ENCODE data around the gene SPAG9.

DNA sequence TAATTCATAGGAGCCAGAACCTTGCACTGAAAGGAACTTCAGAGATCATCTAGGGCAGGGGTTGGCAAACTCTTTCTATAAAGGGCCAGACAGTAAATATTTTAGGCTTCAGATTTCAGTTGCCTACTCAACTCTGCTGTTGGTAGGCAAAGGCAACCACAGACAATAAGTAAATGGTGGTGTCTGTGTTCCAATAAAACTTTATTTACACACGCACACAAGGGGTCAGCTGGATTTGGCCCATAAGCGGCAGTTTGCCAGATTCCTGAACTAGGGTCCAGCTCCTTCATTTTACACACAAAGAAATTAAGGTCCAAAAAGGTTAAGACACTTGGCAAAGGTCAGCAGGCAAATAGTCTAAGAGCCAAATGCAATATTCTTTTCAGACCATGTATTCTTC is 107.3 kb downstream of the SPAG9 start:
- TF ChIP-seq POLR2A (IDR thresholded peaks at IDR 0.05) = no peak
- TF ChIP-seq, protein P1, sequence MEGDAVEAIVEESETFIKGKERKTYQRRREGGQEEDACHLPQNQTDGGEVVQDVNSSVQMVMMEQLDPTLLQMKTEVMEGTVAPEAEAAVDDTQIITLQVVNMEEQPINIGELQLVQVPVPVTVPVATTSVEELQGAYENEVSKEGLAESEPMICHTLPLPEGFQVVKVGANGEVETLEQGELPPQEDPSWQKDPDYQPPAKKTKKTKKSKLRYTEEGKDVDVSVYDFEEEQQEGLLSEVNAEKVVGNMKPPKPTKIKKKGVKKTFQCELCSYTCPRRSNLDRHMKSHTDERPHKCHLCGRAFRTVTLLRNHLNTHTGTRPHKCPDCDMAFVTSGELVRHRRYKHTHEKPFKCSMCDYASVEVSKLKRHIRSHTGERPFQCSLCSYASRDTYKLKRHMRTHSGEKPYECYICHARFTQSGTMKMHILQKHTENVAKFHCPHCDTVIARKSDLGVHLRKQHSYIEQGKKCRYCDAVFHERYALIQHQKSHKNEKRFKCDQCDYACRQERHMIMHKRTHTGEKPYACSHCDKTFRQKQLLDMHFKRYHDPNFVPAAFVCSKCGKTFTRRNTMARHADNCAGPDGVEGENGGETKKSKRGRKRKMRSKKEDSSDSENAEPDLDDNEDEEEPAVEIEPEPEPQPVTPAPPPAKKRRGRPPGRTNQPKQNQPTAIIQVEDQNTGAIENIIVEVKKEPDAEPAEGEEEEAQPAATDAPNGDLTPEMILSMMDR (IDR thresholded peaks at IDR 0.05) = no peak
